ENCODE measurements around the gene PLA2G4D.

The PLA2G4D gene

GRCh38 chr15:42120285-42120684, 25.9 kb upstream of the PLA2G4D start:
- TF ChIP-seq CTCF (IDR thresholded peaks at IDR 0.05; ENCODE audit: control extremely low read depth, extremely low read depth, low read depth, missing control alignments), result no peak
- DNase-seq (ENCODE audit: extremely low spot score), result no peak
- ChIA-PET POLR2A (no interaction called here), CTCF (interaction anchor here (0.9 to 4.2 kb wide), 5 partner anchors 9 to 59 kb away, joined by 3 to 20 read pairs (median 3); no protein-coding TSS in a partner anchor)

GRCh38 chr15:42119446-42119760, 25.0 kb upstream of the PLA2G4D start:
- CTCF ChIA-PET, result interaction anchor here (0.9 to 4.2 kb wide), 5 partner anchors 8 to 35 kb away, joined by 3 to 20 read pairs (median 4); no protein-coding TSS in a partner anchor
- POLR2A ChIA-PET, result no interaction called here
- no peak for TF ChIP-seq CTCF (IDR thresholded peaks at IDR 0.05; ENCODE audit: control extremely low read depth, extremely low read depth, low read depth, missing control alignments)
- DNase-seq (ENCODE audit: extremely low spot score), result no peak

- CTCF ChIA-PET, result interaction anchor here (0.9 to 4.2 kb wide), 7 partner anchors 9 to 56 kb away, joined by 3 to 20 read pairs (median 3); no protein-coding TSS in a partner anchor
- DNase-seq (ENCODE audit: extremely low spot score), result no peak
Measured at GRCh38 chr15:42118650-42119445, 24.5 kb upstream of the PLA2G4D start.

GRCh38 chr15:42111924-42112323, 17.6 kb upstream of the PLA2G4D start:
- ChIA-PET POLR2A (no interaction called here), CTCF (interaction anchor here (1.1 to 1.7 kb wide), 4 partner anchors 8 to 50 kb away, joined by 3 to 9 read pairs (median 3); no protein-coding TSS in a partner anchor)
- no peak for DNase-seq (ENCODE audit: extremely low spot score)
- TF ChIP-seq CTCF (IDR thresholded peaks at IDR 0.05; ENCODE audit: control extremely low read depth, extremely low read depth, low read depth, missing control alignments), result no peak

More at GRCh38 chr15:42118650-42119445, 24.5 kb upstream of the PLA2G4D start:
- POLR2A ChIA-PET, result no interaction called here
- TF ChIP-seq CTCF (IDR thresholded peaks at IDR 0.05; ENCODE audit: control extremely low read depth, extremely low read depth, low read depth, missing control alignments), result no peak

GRCh38 chr15:42110367-42110766, 16.0 kb upstream of the PLA2G4D start:
- DNase-seq (ENCODE audit: extremely low spot score), result no peak
- CTCF ChIA-PET, result interaction anchor here (1.4 to 2.0 kb wide), 3 partner anchors 10 to 26 kb away, joined by 5 to 9 read pairs (median 5); no protein-coding TSS in a partner anchor
- POLR2A ChIA-PET, result no interaction called here
- no peak for TF ChIP-seq CTCF (IDR thresholded peaks at IDR 0.05; ENCODE audit: control extremely low read depth, extremely low read depth, low read depth, missing control alignments)

GRCh38 chr15:42108806-42109205, 14.4 kb upstream of the PLA2G4D start:
- POLR2A ChIA-PET, result no interaction called here
- no peak for TF ChIP-seq CTCF (IDR thresholded peaks at IDR 0.05; ENCODE audit: control extremely low read depth, extremely low read depth, low read depth, missing control alignments)

More at GRCh38 chr15:42108806-42109205, 14.4 kb upstream of the PLA2G4D start:
- no peak for DNase-seq (ENCODE audit: extremely low spot score)
- CTCF ChIA-PET, result interaction anchor here (1.2 to 2.0 kb wide), 2 partner anchors 9 to 24 kb away, joined by 3 to 5 read pairs; no protein-coding TSS in a partner anchor
